ENCODE data around the gene EML6. TPM values are rescaled to one million over a fixed set of nuclear protein-coding genes. Genes with fewer than 3 reads are reported as not detected.

Gene EML6
- total RNA-seq, 1 donor from 2014 or later = 8.1 TPM

DNA sequence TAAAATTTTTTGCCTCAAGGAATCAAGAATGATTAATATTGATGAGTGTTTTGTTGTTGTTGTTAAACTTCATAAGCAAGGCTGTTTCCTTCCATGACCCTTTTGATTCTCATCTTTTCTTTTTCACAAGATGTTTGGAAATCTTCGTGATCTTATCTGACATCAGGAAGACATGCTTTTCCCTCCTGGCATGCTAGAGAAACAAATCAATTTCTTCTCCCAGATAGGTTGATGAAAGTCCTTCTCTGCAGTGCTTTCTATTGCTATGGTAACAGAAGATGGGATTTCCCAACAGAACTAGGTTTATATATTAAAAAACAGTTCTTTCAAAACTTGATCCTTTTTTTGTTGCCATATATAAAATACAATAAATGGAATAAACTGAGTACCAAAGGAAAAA, 85.2 kb downstream of the EML6 start:
- Mint-ChIP-seq H3K9me3 (peaks cover 12% of the 10 kb centered on the region), H3K27ac (ENCODE audit: unreplicated experiment) (no peak overlapping the region), H3K27me3 (ENCODE audit: low read depth) (no peaks in the 10 kb centered on the region), H3K36me3 (ENCODE audit: low read depth) (no peaks in the 10 kb centered on the region), H3K4me3 (no peak overlapping the region), H3K4me1 (peaks cover 33% of the 10 kb centered on the region)
- DNase-seq (ENCODE audit: low read depth, low spot score) = no peak
- TF ChIP-seq, protein P1, sequence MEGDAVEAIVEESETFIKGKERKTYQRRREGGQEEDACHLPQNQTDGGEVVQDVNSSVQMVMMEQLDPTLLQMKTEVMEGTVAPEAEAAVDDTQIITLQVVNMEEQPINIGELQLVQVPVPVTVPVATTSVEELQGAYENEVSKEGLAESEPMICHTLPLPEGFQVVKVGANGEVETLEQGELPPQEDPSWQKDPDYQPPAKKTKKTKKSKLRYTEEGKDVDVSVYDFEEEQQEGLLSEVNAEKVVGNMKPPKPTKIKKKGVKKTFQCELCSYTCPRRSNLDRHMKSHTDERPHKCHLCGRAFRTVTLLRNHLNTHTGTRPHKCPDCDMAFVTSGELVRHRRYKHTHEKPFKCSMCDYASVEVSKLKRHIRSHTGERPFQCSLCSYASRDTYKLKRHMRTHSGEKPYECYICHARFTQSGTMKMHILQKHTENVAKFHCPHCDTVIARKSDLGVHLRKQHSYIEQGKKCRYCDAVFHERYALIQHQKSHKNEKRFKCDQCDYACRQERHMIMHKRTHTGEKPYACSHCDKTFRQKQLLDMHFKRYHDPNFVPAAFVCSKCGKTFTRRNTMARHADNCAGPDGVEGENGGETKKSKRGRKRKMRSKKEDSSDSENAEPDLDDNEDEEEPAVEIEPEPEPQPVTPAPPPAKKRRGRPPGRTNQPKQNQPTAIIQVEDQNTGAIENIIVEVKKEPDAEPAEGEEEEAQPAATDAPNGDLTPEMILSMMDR (conservative IDR thresholded peaks at IDR 0.05) = no peak

GRCh38 chr2:54809819-54810218, 86.4 kb downstream of the EML6 start:
- H3K9me3 Mint-ChIP-seq = peaks cover 12% of the 10 kb centered on the region
- peaks cover 34% of the 10 kb centered on the region for H3K4me1 Mint-ChIP-seq
- H3K27ac Mint-ChIP-seq (ENCODE audit: unreplicated experiment) = no peak overlapping the region
- DNase-seq (ENCODE audit: low read depth, low spot score) = no peak
- no peak overlapping the region for H3K4me3 Mint-ChIP-seq
- TF ChIP-seq, protein P1 (conservative IDR thresholded peaks at IDR 0.05) = no peak
- no peaks in the 10 kb centered on the region for H3K27me3 Mint-ChIP-seq (ENCODE audit: low read depth)
- H3K36me3 Mint-ChIP-seq (ENCODE audit: low read depth) = no peaks in the 10 kb centered on the region

- TF ChIP-seq, protein P1 (conservative IDR thresholded peaks at IDR 0.05) = no peak
- H3K27ac Mint-ChIP-seq (ENCODE audit: unreplicated experiment) = no peak overlapping the region
- H3K27me3 Mint-ChIP-seq (ENCODE audit: low read depth) = no peaks in the 10 kb centered on the region
- H3K9me3 Mint-ChIP-seq = peaks cover 12% of the 10 kb centered on the region
- peaks cover 38% of the 10 kb centered on the region for H3K4me1 Mint-ChIP-seq
- H3K36me3 Mint-ChIP-seq (ENCODE audit: low read depth) = no peaks in the 10 kb centered on the region
- no peak for DNase-seq (ENCODE audit: low read depth, low spot score)
- H3K4me3 Mint-ChIP-seq = no peak overlapping the region
Measured at GRCh38 chr2:54810246-54810645, 86.8 kb downstream of the EML6 start.

- DNase-seq (ENCODE audit: low read depth, low spot score) = no peak
- Mint-ChIP-seq H3K36me3 (ENCODE audit: low read depth) (no peaks in the 10 kb centered on the region), H3K4me1 (peaks cover 57% of the 10 kb centered on the region), H3K9me3 (peaks cover 10% of the 10 kb centered on the region), H3K27ac (ENCODE audit: unreplicated experiment) (no peak overlapping the region), H3K27me3 (ENCODE audit: low read depth) (no peaks in the 10 kb centered on the region), H3K4me3 (no peak overlapping the region)
- TF ChIP-seq, protein P1 (conservative IDR thresholded peaks at IDR 0.05) = no peak
Measured at GRCh38 chr2:54813584-54813983, 90.1 kb downstream of the EML6 start.

GRCh38 chr2:54814389-54815147, 91.1 kb downstream of the EML6 start:
- TF ChIP-seq, protein P1 (conservative IDR thresholded peaks at IDR 0.05) = no peak

More at GRCh38 chr2:54814389-54815147, 91.1 kb downstream of the EML6 start:
- H3K27ac Mint-ChIP-seq (ENCODE audit: unreplicated experiment) = peak overlapping the region; percentile 76
- no peaks in the 10 kb centered on the region for H3K36me3 Mint-ChIP-seq (ENCODE audit: low read depth)
- DNase-seq (ENCODE audit: low read depth, low spot score) = no peak
- H3K9me3 Mint-ChIP-seq = peaks cover 13% of the 10 kb centered on the region
- peaks cover 49% of the 10 kb centered on the region for H3K4me1 Mint-ChIP-seq
- H3K27me3 Mint-ChIP-seq (ENCODE audit: low read depth) = no peaks in the 10 kb centered on the region
- H3K4me3 Mint-ChIP-seq = peak overlapping the region; percentile 29
